Sigmoid colon (tissue), 7 donors: ENCODE measurements around the gene CAMTA1. TPM values are rescaled to one million over a fixed set of nuclear protein-coding genes. Genes with fewer than 3 reads are reported as not detected.
A peak's percentile ranks its signal among the peaks of the same experiment; 100 is the strongest.

ENCODE experiments used
- DNase-seq: peaks from one replicate; pipeline ENCODE4 v3.0.0-alpha.2; 2019
- H3K27ac ChIP-seq, 4 donors: fragments of 200-600 bp; sonication (generic); one replicate each; pipeline ENCODE4 v1.5.1; 2016 to 2019; ENCODE audit warnings: mild to moderate bottlenecking in 1 of 4
- H3K27me3 ChIP-seq, 3 donors: fragments of 200-600 bp; sonication (generic); one replicate each; pipeline ENCODE4 v1.5.1; 2019; ENCODE audit warnings: mild to moderate bottlenecking in 1 of 3
- H3K36me3 ChIP-seq, 4 donors: fragments of 200-600 bp; sonication (generic); one replicate each; pipeline ENCODE4 v1.5.1; 2016 to 2019
- H3K4me1 ChIP-seq, 4 donors: fragments of 200-600 bp; sonication (generic); one replicate each; pipeline ENCODE4 v1.5.1; 2017 to 2019
- H3K4me3 ChIP-seq, 4 donors: fragments of 200-600 bp; sonication (generic); one replicate each; pipeline ENCODE4 v1.5.1; 2017 to 2019; ENCODE audit warnings: mild to moderate bottlenecking in 2 of 4, moderate library complexity in 1 of 4
- H3K9me3 ChIP-seq, 4 donors: fragments of 200-600 bp in 3 of 4; sonication (generic) in 3 of 4; one replicate each; pipeline versions ENCODE4 v1.5.1 to v1.6.1; 2013 to 2019
- CTCF ChIP-seq, 4 experiments: fragments of 450-650 bp in 3 of 4; fragments of 200-600 bp in 1 of 4; IDR thresholded peaks; one replicate each; pipeline ENCODE4 v1.5.1; 2016 to 2019; ENCODE audit warnings: antibody characterized with exemption in 4 of 4, mild to moderate bottlenecking in 3 of 4, moderate library complexity in 2 of 4
- EP300 ChIP-seq, 4 donors: sonication (generic); formaldehyde crosslinking; IDR thresholded peaks; one replicate each; pipeline ENCODE4 v1.6.1; 2017; ENCODE audit warnings: antibody characterized with exemption in 4 of 4
- POLR2A ChIP-seq, 2 donors: fragments of 450-650 bp; IDR thresholded peaks; one replicate each; pipeline ENCODE4 v1.6.1; 2016; ENCODE audit warnings: antibody characterized with exemption in 2 of 2, mild to moderate bottlenecking in 2 of 2, moderate library complexity in 2 of 2
- POLR2AphosphoS5 ChIP-seq, 4 donors: sonication (generic); formaldehyde crosslinking; IDR thresholded peaks; one replicate each; pipeline ENCODE4 v1.6.1; 2017; ENCODE audit warnings: antibody characterized with exemption in 4 of 4
- WGBS, 2 donors: extraction: QIAGEN DNeasy Blood & Tissue Kit; methylation state at CpG; one replicate each; pipeline ENCODE4 v1.1.7; 2013; 5-methylcytosine and 5-hydroxymethylcytosine counted together
- intact Hi-C: fragments of 100-400 bp; cut with DNase I; formaldehyde crosslinking; loops from one replicate; pipeline ENCODE4 v1.15.1; 2023
- polyA plus RNA-seq, 3 donors: library from polyadenylated mRNA; stranded (reverse); fragments of 200-250 nt; gene quantifications; one replicate each; pipeline ENCODE4 v1.2.3, GENCODE V29; 2013
- total RNA-seq, 4 donors: library from RNA; depleted of rRNA; stranded (reverse); fragments of >200 nt; gene quantifications; one replicate each; pipeline ENCODE4 v1.1.0, GENCODE V29; 2016
- donor health status: healthy with polysubstance abuse.
- donor health status: Bipolar disorder and iron deficiency.
- donor health status: healthy.

CAMTA1 gene
- total and polyA plus RNA-seq, 7 donors: 97.9 to 196 (median 177) TPM

- H3K9me3 ChIP-seq: no peaks in the 10 kb centered on the region
- 87 to 89% methylated on average over 19 of the region's 19 CpGs for WGBS, 2 donors
- H3K4me1 ChIP-seq: peaks cover 0 to 31% (median 25%) of the 10 kb centered on the region in 4 donors
- H3K36me3 ChIP-seq: no peaks in the 10 kb centered on the region
- peak; percentile 52 for DNase-seq
- H3K27ac ChIP-seq: no peak overlapping the region
- intact Hi-C loops: no loop called here
- no peaks in the 10 kb centered on the region for H3K27me3 ChIP-seq
- TF ChIP-seq POLR2A (IDR thresholded peaks at IDR 0.05): no peak
- no peak for TF ChIP-seq POLR2AphosphoS5 (IDR thresholded peaks at IDR 0.05)
- no peak for TF ChIP-seq CTCF (IDR thresholded peaks at IDR 0.05)
- TF ChIP-seq EP300 (IDR thresholded peaks at IDR 0.05): no peak
- H3K4me3 ChIP-seq: no peak overlapping the region
Measured at GRCh38 chr1:7385471-7386225, 600.4 kb downstream of the CAMTA1 start.

DNA sequence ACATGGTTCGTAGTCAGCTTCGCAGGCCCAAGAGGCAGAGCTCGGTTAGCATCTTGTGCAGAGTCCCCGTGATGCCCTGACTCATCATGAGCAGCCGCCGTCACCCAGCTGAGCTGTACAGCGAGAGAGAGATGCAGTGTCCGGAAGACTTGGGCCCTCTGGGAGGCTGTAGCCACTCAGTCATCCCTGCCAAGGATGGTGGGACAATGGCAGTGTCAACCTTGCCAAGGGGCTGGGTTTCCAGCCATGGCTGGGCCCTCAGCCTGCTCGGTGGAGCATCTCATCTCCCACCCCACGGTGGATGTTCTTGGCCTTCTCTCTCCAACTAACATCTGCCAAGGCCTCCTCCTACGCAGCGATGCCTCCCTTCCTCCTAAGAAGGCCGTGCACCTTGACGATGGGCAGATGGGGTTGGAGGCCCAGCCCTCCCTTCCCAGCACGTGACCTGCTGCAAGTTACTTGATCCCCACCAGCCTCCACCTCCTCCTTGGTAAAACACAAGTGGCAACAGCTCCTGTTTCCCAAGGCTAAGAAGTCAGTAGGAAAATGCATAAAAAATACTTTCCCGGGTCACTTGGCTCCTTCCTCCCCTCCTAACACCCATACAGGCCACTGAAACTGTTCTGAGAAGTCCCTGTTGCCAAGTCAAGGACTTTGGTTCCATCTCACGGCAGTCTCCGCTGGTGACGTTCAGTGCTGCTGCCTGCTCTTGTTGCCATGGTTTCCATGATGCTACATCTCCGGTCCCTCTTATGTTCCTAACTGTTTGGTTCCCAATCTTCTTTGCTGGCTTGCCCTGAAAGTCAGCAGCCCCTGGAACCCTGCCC, 601.2 kb downstream of the CAMTA1 start:
- Histone ChIP-seq H3K4me1 (peaks cover 0 to 29% (median 24%) of the 10 kb centered on the region in 4 donors), H3K9me3 (no peaks in the 10 kb centered on the region), H3K27ac (no peak overlapping the region), H3K27me3 (no peaks in the 10 kb centered on the region), H3K36me3 (no peaks in the 10 kb centered on the region), H3K4me3 (no peak overlapping the region)
- intact Hi-C loops: no loop called here
- 93 to 94% methylated on average over 20 of the region's 20 CpGs for WGBS, 2 donors
- no peak for TF ChIP-seq POLR2A (IDR thresholded peaks at IDR 0.05)
- TF ChIP-seq EP300 (IDR thresholded peaks at IDR 0.05): no peak
- no peak for TF ChIP-seq CTCF (IDR thresholded peaks at IDR 0.05)
- no peak for TF ChIP-seq POLR2AphosphoS5 (IDR thresholded peaks at IDR 0.05)
- DNase-seq: peak; percentile 29

DNA sequence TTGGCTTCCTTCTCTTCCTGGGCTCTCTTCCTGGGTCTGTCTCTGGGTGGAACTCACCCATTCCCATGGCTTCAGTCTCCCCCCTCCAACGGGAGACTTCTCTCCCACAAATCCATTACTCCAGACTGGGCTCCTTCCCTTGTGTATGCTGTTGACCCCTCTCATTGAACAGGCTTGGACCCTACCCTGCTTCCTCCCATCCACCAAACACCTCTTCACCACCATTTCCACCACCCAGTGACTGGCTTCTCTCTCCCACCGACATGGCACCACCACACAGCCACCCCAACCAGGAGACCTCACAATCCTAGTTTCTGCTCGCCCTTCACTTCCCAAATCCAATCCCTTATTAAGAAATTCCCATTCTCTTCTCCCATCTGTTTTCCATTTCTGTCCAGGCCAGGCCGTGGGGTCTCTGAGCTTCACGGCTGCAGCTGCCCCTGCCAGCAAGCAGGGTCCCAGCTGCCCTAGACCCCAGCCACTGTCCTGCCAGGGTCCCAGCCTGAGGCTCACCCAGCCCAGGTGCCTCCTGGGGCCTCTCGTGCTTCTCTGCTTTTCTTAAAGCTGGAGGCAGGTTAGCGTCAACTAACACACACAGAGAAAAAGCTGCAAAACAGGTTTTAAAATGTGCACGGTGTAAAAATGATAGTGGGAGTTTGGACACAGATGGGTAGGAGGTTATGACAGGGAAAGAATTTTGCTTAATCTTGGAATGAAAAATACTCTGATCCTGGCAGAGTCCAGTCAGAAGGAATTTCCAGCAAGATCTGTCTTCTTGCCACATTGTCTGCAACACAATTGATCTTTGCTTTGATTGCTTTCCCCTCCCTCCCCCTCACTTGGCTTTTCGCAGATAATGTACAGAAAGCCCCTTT, 602.0 kb downstream of the CAMTA1 start:
- peak; percentile 42 for DNase-seq
- Histone ChIP-seq H3K27ac (peak overlapping the region in 1 of 4 donors; percentile 62), H3K4me1 (peaks cover 0 to 29% (median 24%) of the 10 kb centered on the region in 4 donors), H3K27me3 (no peaks in the 10 kb centered on the region), H3K4me3 (no peak overlapping the region), H3K9me3 (no peaks in the 10 kb centered on the region), H3K36me3 (no peaks in the 10 kb centered on the region)
- TF ChIP-seq POLR2A (IDR thresholded peaks at IDR 0.05): no peak
- no peak for TF ChIP-seq CTCF (IDR thresholded peaks at IDR 0.05)
- no peak for TF ChIP-seq EP300 (IDR thresholded peaks at IDR 0.05)
- TF ChIP-seq POLR2AphosphoS5 (IDR thresholded peaks at IDR 0.05): no peak
- 59 to 76% methylated on average over 9 of the region's 9 CpGs for WGBS, 2 donors
- intact Hi-C loops: no loop called here

DNA sequence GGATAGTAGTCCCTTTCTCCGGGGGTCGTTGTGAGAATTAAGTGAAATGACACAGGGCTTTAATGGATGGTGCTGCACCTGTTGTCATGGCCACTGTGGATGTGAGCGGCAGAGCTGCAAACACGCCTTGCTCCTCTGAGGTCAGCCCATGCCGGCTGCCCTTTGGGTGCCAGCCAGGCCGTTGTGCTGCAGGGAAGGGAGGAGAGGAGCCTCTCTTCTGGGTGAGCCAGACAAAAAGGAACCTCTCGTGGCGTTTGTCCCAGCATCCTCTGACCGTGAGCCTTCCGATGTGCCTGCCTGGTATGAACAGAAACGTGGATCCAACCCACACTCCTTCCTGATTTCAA, 602.9 kb downstream of the CAMTA1 start:
- H3K27me3 ChIP-seq: no peaks in the 10 kb centered on the region
- H3K4me3 ChIP-seq: no peak overlapping the region
- H3K9me3 ChIP-seq: no peaks in the 10 kb centered on the region
- H3K4me1 ChIP-seq: peaks cover 0 to 29% (median 24%) of the 10 kb centered on the region in 4 donors
- DNase-seq: peak; percentile 49
- no peaks in the 10 kb centered on the region for H3K36me3 ChIP-seq
- 59 to 71% methylated on average over 11 of the region's 11 CpGs for WGBS, 2 donors
- peak overlapping the region in 3 of 4 donors; percentile 17 to 62 (median 40) for H3K27ac ChIP-seq
- TF ChIP-seq CTCF (IDR thresholded peaks at IDR 0.05) (no peak), EP300 (IDR thresholded peaks at IDR 0.05) (no peak), POLR2A (IDR thresholded peaks at IDR 0.05) (no peak), POLR2AphosphoS5 (IDR thresholded peaks at IDR 0.05) (no peak)
- intact Hi-C loops: no loop called here
